Memory B cell (primary cell): ENCODE measurements around the gene RGS4.

ENCODE experiments used
- ATAC-seq: fragments of 150-1000 bp; cut with Tn5 transposase; 2 replicates; pipeline ENCODE4 v1.10.0; 2021; ENCODE audit warnings: low read depth, mild to moderate bottlenecking, moderate library complexity
- DNase-seq, 2 donors: peaks; one replicate each; pipeline ENCODE4 v3.0.0; 2022; ENCODE audit warnings: low spot score in 2 of 2
- H3K27ac Mint-ChIP-seq: one replicate; pipeline ENCODE4 v1.8.0; 2022; ENCODE audit warnings: mild to moderate bottlenecking, moderate library complexity, mixed read lengths
- H3K27me3 Mint-ChIP-seq: one replicate; pipeline ENCODE4 v1.8.0; 2022; ENCODE audit warnings: mixed read lengths
- H3K36me3 Mint-ChIP-seq: one replicate; pipeline ENCODE4 v1.8.0; 2022; ENCODE audit warnings: mild to moderate bottlenecking, mixed read lengths
- H3K4me1 Mint-ChIP-seq: one replicate; pipeline ENCODE4 v1.8.0; 2022; ENCODE audit warnings: mixed read lengths
- H3K4me3 Mint-ChIP-seq: one replicate; pipeline ENCODE4 v1.8.0; 2022; ENCODE audit warnings: mild to moderate bottlenecking, moderate library complexity, mixed read lengths
- H3K9me3 Mint-ChIP-seq: one replicate; pipeline ENCODE4 v1.8.0; 2022; ENCODE audit warnings: mixed read lengths

Gene RGS4

GRCh38 chr1:163095213-163095612, 26.1 kb downstream of the RGS4 start:
- Mint-ChIP-seq H3K27me3 (peaks cover 1% of the 10 kb centered on the region), H3K4me3 (no peak overlapping the region), H3K4me1 (no peaks in the 10 kb centered on the region), H3K27ac (no peak overlapping the region), H3K36me3 (no peaks in the 10 kb centered on the region), H3K9me3 (no peaks in the 10 kb centered on the region)
- DNase-seq (no peak), ATAC-seq (no peak)

- Mint-ChIP-seq H3K27ac (no peak overlapping the region), H3K4me1 (no peaks in the 10 kb centered on the region), H3K36me3 (no peaks in the 10 kb centered on the region), H3K4me3 (no peak overlapping the region), H3K9me3 (no peaks in the 10 kb centered on the region), H3K27me3 (no peaks in the 10 kb centered on the region)
- ATAC-seq: no peak
- no peak for DNase-seq
Observed at GRCh38 chr1:163102590-163102989, 33.4 kb downstream of the RGS4 start.

- Mint-ChIP-seq H3K27ac (no peak overlapping the region), H3K4me1 (no peaks in the 10 kb centered on the region), H3K27me3 (no peaks in the 10 kb centered on the region), H3K4me3 (no peak overlapping the region), H3K9me3 (no peaks in the 10 kb centered on the region), H3K36me3 (no peaks in the 10 kb centered on the region)
- no peak for DNase-seq
- ATAC-seq: no peak
Observed at GRCh38 chr1:163104385-163105099, 35.4 kb downstream of the RGS4 start.

- Mint-ChIP-seq H3K27ac (no peak overlapping the region), H3K9me3 (peaks cover 1% of the 10 kb centered on the region), H3K4me3 (no peak overlapping the region), H3K4me1 (no peaks in the 10 kb centered on the region), H3K27me3 (no peaks in the 10 kb centered on the region), H3K36me3 (no peaks in the 10 kb centered on the region)
- no peak for DNase-seq
- no peak for ATAC-seq
Observed at GRCh38 chr1:163106364-163106987, 37.3 kb downstream of the RGS4 start.

GRCh38 chr1:163107655-163108054, 38.5 kb downstream of the RGS4 start:
- ATAC-seq (no peak), DNase-seq (no peak)
- H3K36me3 Mint-ChIP-seq: no peaks in the 10 kb centered on the region
- H3K27ac Mint-ChIP-seq: no peak overlapping the region
- H3K9me3 Mint-ChIP-seq: peaks cover 1% of the 10 kb centered on the region
- H3K4me1 Mint-ChIP-seq: no peaks in the 10 kb centered on the region
- peaks cover 5% of the 10 kb centered on the region for H3K27me3 Mint-ChIP-seq
- no peak overlapping the region for H3K4me3 Mint-ChIP-seq

GRCh38 chr1:163115887-163116286, 46.7 kb downstream of the RGS4 start:
- no peak overlapping the region for H3K4me3 Mint-ChIP-seq
- no peak for DNase-seq
- peaks cover 5% of the 10 kb centered on the region for H3K27me3 Mint-ChIP-seq
- H3K9me3 Mint-ChIP-seq: peaks cover 1% of the 10 kb centered on the region
- H3K4me1 Mint-ChIP-seq: no peaks in the 10 kb centered on the region
- ATAC-seq: no peak
- H3K27ac Mint-ChIP-seq: no peak overlapping the region
- no peaks in the 10 kb centered on the region for H3K36me3 Mint-ChIP-seq

- no peak for ATAC-seq
- no peak for DNase-seq
- Mint-ChIP-seq H3K4me3 (no peak overlapping the region), H3K27ac (no peak overlapping the region), H3K36me3 (no peaks in the 10 kb centered on the region), H3K4me1 (no peaks in the 10 kb centered on the region), H3K9me3 (no peaks in the 10 kb centered on the region), H3K27me3 (no peaks in the 10 kb centered on the region)
Observed at GRCh38 chr1:163119707-163120106, 50.5 kb downstream of the RGS4 start.

GRCh38 chr1:163120372-163120771, 51.2 kb downstream of the RGS4 start:
- no peak overlapping the region for H3K4me3 Mint-ChIP-seq
- H3K27ac Mint-ChIP-seq: no peak overlapping the region
- no peaks in the 10 kb centered on the region for H3K9me3 Mint-ChIP-seq
- H3K36me3 Mint-ChIP-seq: no peaks in the 10 kb centered on the region
- no peaks in the 10 kb centered on the region for H3K4me1 Mint-ChIP-seq
- no peaks in the 10 kb centered on the region for H3K27me3 Mint-ChIP-seq
- ATAC-seq (no peak), DNase-seq (no peak)

GRCh38 chr1:163124812-163125211, 55.7 kb downstream of the RGS4 start:
- no peaks in the 10 kb centered on the region for H3K4me1 Mint-ChIP-seq
- H3K4me3 Mint-ChIP-seq: no peak overlapping the region
- no peaks in the 10 kb centered on the region for H3K9me3 Mint-ChIP-seq
- H3K36me3 Mint-ChIP-seq: no peaks in the 10 kb centered on the region
- no peaks in the 10 kb centered on the region for H3K27me3 Mint-ChIP-seq
- no peak overlapping the region for H3K27ac Mint-ChIP-seq
- no peak for DNase-seq
- no peak for ATAC-seq
